ENCODE measurements around the gene LTC4S.
A peak's percentile ranks its signal among the peaks of the same experiment; 100 is the strongest.

LTC4S gene

GRCh38 chr5:179796877-179797608 lies 3.3 kb downstream of the LTC4S start:
- Histone ChIP-seq H3K9me3 (ENCODE audit: control insufficient read depth in 1 of 2, low read length in 2 of 2) (no peaks in the 10 kb centered on the region), H3K27me3 (ENCODE audit: low read depth, low read length) (no peaks in the 10 kb centered on the region), H3K4me3 (ENCODE audit: low read depth in 1 of 2, low read length in 2 of 2) (peak overlapping the region; percentile 42 to 74), H3K27ac (ENCODE audit: low read length) (peak overlapping the region; percentile 51), H3K4me1 (ENCODE audit: control insufficient read depth in 1 of 2, insufficient read depth in 2 of 2, low read length in 2 of 2) (peaks cover 11 to 39% of the 10 kb centered on the region in 2 donors), H3K36me3 (ENCODE audit: control insufficient read depth in 1 of 2, insufficient read depth in 2 of 2, low read length in 2 of 2) (peaks cover 15 to 34% of the 10 kb centered on the region in 2 donors)

- H3K36me3 ChIP-seq (ENCODE audit: control insufficient read depth in 1 of 2, insufficient read depth in 2 of 2, low read length in 2 of 2): peaks cover 15 to 34% of the 10 kb centered on the region in 2 donors
- peaks cover 14 to 42% of the 10 kb centered on the region in 2 donors for H3K4me1 ChIP-seq (ENCODE audit: control insufficient read depth in 1 of 2, insufficient read depth in 2 of 2, low read length in 2 of 2)
- no peak overlapping the region for H3K27ac ChIP-seq (ENCODE audit: low read length)
Measured at GRCh38 chr5:179797741-179798140, 4.0 kb downstream of the LTC4S start.

GRCh38 chr5:179798144-179798770 lies 4.5 kb downstream of the LTC4S start:
- H3K4me3 ChIP-seq (ENCODE audit: low read depth in 1 of 2, low read length in 2 of 2): no peak overlapping the region

More at GRCh38 chr5:179797741-179798140, 4.0 kb downstream of the LTC4S start:
- Histone ChIP-seq H3K4me3 (ENCODE audit: low read depth in 1 of 2, low read length in 2 of 2) (no peak overlapping the region), H3K27me3 (ENCODE audit: low read depth, low read length) (no peaks in the 10 kb centered on the region), H3K9me3 (ENCODE audit: control insufficient read depth in 1 of 2, low read length in 2 of 2) (no peaks in the 10 kb centered on the region)

GRCh38 chr5:179798771-179799643 lies 5.2 kb downstream of the LTC4S start:
- Histone ChIP-seq H3K27me3 (ENCODE audit: low read depth, low read length) (no peaks in the 10 kb centered on the region), H3K4me1 (ENCODE audit: control insufficient read depth in 1 of 2, insufficient read depth in 2 of 2, low read length in 2 of 2) (peaks cover 16 to 42% of the 10 kb centered on the region in 2 donors), H3K9me3 (ENCODE audit: control insufficient read depth in 1 of 2, low read length in 2 of 2) (no peaks in the 10 kb centered on the region), H3K4me3 (ENCODE audit: low read depth in 1 of 2, low read length in 2 of 2) (no peak overlapping the region), H3K27ac (ENCODE audit: low read length) (no peak overlapping the region), H3K36me3 (ENCODE audit: control insufficient read depth in 1 of 2, insufficient read depth in 2 of 2, low read length in 2 of 2) (peaks cover 15 to 34% of the 10 kb centered on the region in 2 donors)

More at GRCh38 chr5:179798144-179798770, 4.5 kb downstream of the LTC4S start:
- no peaks in the 10 kb centered on the region for H3K9me3 ChIP-seq (ENCODE audit: control insufficient read depth in 1 of 2, low read length in 2 of 2)
- no peak overlapping the region for H3K27ac ChIP-seq (ENCODE audit: low read length)
- peaks cover 18 to 43% of the 10 kb centered on the region in 2 donors for H3K4me1 ChIP-seq (ENCODE audit: control insufficient read depth in 1 of 2, insufficient read depth in 2 of 2, low read length in 2 of 2)
- no peaks in the 10 kb centered on the region for H3K27me3 ChIP-seq (ENCODE audit: low read depth, low read length)
- peaks cover 15 to 34% of the 10 kb centered on the region in 2 donors for H3K36me3 ChIP-seq (ENCODE audit: control insufficient read depth in 1 of 2, insufficient read depth in 2 of 2, low read length in 2 of 2)

- peaks cover 16 to 42% of the 10 kb centered on the region in 2 donors for H3K4me1 ChIP-seq (ENCODE audit: control insufficient read depth in 1 of 2, insufficient read depth in 2 of 2, low read length in 2 of 2)
- peaks cover 15 to 34% of the 10 kb centered on the region in 2 donors for H3K36me3 ChIP-seq (ENCODE audit: control insufficient read depth in 1 of 2, insufficient read depth in 2 of 2, low read length in 2 of 2)
- no peaks in the 10 kb centered on the region for H3K27me3 ChIP-seq (ENCODE audit: low read depth, low read length)
- H3K9me3 ChIP-seq (ENCODE audit: control insufficient read depth in 1 of 2, low read length in 2 of 2): no peaks in the 10 kb centered on the region
- H3K27ac ChIP-seq (ENCODE audit: low read length): no peak overlapping the region
- no peak overlapping the region for H3K4me3 ChIP-seq (ENCODE audit: low read depth in 1 of 2, low read length in 2 of 2)
Measured at GRCh38 chr5:179799644-179799973, 5.8 kb downstream of the LTC4S start.

- Histone ChIP-seq H3K36me3 (ENCODE audit: control insufficient read depth in 1 of 2, insufficient read depth in 2 of 2, low read length in 2 of 2) (peaks cover 15 to 34% of the 10 kb centered on the region in 2 donors), H3K27me3 (ENCODE audit: low read depth, low read length) (no peaks in the 10 kb centered on the region), H3K4me3 (ENCODE audit: low read depth in 1 of 2, low read length in 2 of 2) (no peak overlapping the region), H3K4me1 (ENCODE audit: control insufficient read depth in 1 of 2, insufficient read depth in 2 of 2, low read length in 2 of 2) (peaks cover 22 to 42% of the 10 kb centered on the region in 2 donors), H3K9me3 (ENCODE audit: control insufficient read depth in 1 of 2, low read length in 2 of 2) (no peaks in the 10 kb centered on the region), H3K27ac (ENCODE audit: low read length) (no peak overlapping the region)
Measured at GRCh38 chr5:179800071-179800695, 6.4 kb downstream of the LTC4S start.

- no peak overlapping the region for H3K4me3 ChIP-seq (ENCODE audit: low read depth in 1 of 2, low read length in 2 of 2)
- peaks cover 23 to 40% of the 10 kb centered on the region in 2 donors for H3K4me1 ChIP-seq (ENCODE audit: control insufficient read depth in 1 of 2, insufficient read depth in 2 of 2, low read length in 2 of 2)
- H3K36me3 ChIP-seq (ENCODE audit: control insufficient read depth in 1 of 2, insufficient read depth in 2 of 2, low read length in 2 of 2): peaks cover 15 to 34% of the 10 kb centered on the region in 2 donors
- H3K27ac ChIP-seq (ENCODE audit: low read length): no peak overlapping the region
- no peaks in the 10 kb centered on the region for H3K9me3 ChIP-seq (ENCODE audit: control insufficient read depth in 1 of 2, low read length in 2 of 2)
- no peaks in the 10 kb centered on the region for H3K27me3 ChIP-seq (ENCODE audit: low read depth, low read length)
Measured at GRCh38 chr5:179800696-179801201, 7.0 kb downstream of the LTC4S start.

GRCh38 chr5:179801304-179802206 lies 7.8 kb downstream of the LTC4S start:
- peaks cover 23 to 39% of the 10 kb centered on the region in 2 donors for H3K4me1 ChIP-seq (ENCODE audit: control insufficient read depth in 1 of 2, insufficient read depth in 2 of 2, low read length in 2 of 2)
- H3K36me3 ChIP-seq (ENCODE audit: control insufficient read depth in 1 of 2, insufficient read depth in 2 of 2, low read length in 2 of 2): peaks cover 15 to 34% of the 10 kb centered on the region in 2 donors
- H3K9me3 ChIP-seq (ENCODE audit: control insufficient read depth in 1 of 2, low read length in 2 of 2): no peaks in the 10 kb centered on the region
- H3K27ac ChIP-seq (ENCODE audit: low read length): no peak overlapping the region
- no peaks in the 10 kb centered on the region for H3K27me3 ChIP-seq (ENCODE audit: low read depth, low read length)
- no peak overlapping the region for H3K4me3 ChIP-seq (ENCODE audit: low read depth in 1 of 2, low read length in 2 of 2)

GRCh38 chr5:179802207-179802883 lies 8.6 kb downstream of the LTC4S start:
- Histone ChIP-seq H3K27ac (ENCODE audit: low read length) (no peak overlapping the region), H3K36me3 (ENCODE audit: control insufficient read depth in 1 of 2, insufficient read depth in 2 of 2, low read length in 2 of 2) (peaks cover 10 to 34% of the 10 kb centered on the region in 2 donors), H3K4me1 (ENCODE audit: control insufficient read depth in 1 of 2, insufficient read depth in 2 of 2, low read length in 2 of 2) (peaks cover 23 to 35% of the 10 kb centered on the region in 2 donors), H3K27me3 (ENCODE audit: low read depth, low read length) (no peaks in the 10 kb centered on the region), H3K9me3 (ENCODE audit: control insufficient read depth in 1 of 2, low read length in 2 of 2) (no peaks in the 10 kb centered on the region), H3K4me3 (ENCODE audit: low read depth in 1 of 2, low read length in 2 of 2) (no peak overlapping the region)
